IPS-18a (cell line): ENCODE results near the gene LPCAT1.

ENCODE experiments used
- H3K27ac ChIP-seq: one replicate; pipeline ENCODE4 v1.5.1; 2013; ENCODE audit warnings: low read length
- H3K27me3 ChIP-seq: one replicate; pipeline ENCODE4 v1.6.1; 2013; ENCODE audit warnings: mild to moderate bottlenecking, low read length; ENCODE audit not compliant: control insufficient read depth, insufficient read depth
- H3K36me3 ChIP-seq: one replicate; pipeline ENCODE4 v1.6.1; 2013; ENCODE audit warnings: low read depth, low read length; ENCODE audit not compliant: control insufficient read depth
- H3K4me1 ChIP-seq: one replicate; pipeline ENCODE4 v1.6.1; 2013; ENCODE audit warnings: low read depth, low read length; ENCODE audit not compliant: control insufficient read depth
- H3K4me3 ChIP-seq: one replicate; pipeline ENCODE4 v1.5.1; 2013; ENCODE audit warnings: low read length
- H3K9ac ChIP-seq: one replicate; pipeline ENCODE4 v1.6.1; 2013; ENCODE audit warnings: mild to moderate bottlenecking, low read length, moderate library complexity
- H3K9me3 ChIP-seq: one replicate; pipeline ENCODE4 v1.6.1; 2013; ENCODE audit warnings: low read depth, low read length; ENCODE audit not compliant: control insufficient read depth

Gene LPCAT1

GRCh38 chr5:1443171-1443570 is 80.6 kb downstream of the LPCAT1 start:
- no peaks in the 10 kb centered on the region for H3K9me3 ChIP-seq
- H3K27ac ChIP-seq: no peak overlapping the region
- H3K36me3 ChIP-seq: no peaks in the 10 kb centered on the region
- H3K4me3 ChIP-seq: no peak overlapping the region
- H3K27me3 ChIP-seq: peaks cover 71% of the 10 kb centered on the region
- H3K9ac ChIP-seq: no peak overlapping the region
- no peaks in the 10 kb centered on the region for H3K4me1 ChIP-seq

GRCh38 chr5:1442222-1443145 is 81.3 kb downstream of the LPCAT1 start:
- Histone ChIP-seq H3K4me3 (no peak overlapping the region), H3K27ac (no peak overlapping the region), H3K9me3 (no peaks in the 10 kb centered on the region)

DNA sequence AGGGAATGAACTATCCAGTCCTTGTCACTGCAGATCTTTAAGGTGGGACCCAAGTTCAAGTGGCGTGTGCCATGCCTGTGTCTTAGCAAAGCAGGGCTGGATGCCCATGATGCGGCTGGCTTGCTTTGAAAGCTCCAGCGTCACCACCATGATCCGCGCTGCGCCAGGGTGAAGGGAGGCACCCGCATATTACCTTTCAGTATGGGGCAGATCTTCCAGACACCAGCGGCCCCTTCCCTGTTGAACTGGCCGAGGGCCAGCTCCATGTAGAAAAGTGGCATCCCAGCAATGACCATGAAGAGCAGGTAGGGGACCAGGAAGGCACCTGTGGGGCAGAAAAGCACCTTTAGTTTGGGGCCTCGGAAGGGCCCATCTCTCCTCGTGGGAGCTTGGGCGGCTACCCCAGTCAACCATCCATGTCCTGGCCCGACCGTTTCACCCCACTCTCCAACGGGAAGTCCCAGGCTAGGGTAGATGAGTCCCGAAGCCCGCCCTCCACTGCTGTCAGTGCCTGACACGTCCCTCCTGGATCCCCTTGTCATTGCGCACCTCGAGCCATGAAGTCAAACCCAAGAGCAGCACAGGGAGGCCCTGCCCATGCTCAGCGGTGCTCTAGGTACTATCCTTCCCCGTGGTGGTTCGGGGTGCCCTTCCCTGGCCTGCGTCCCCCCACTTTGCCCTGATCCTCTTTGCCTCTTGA is 82.4 kb downstream of the LPCAT1 start:
- H3K27ac ChIP-seq: no peak overlapping the region
- peaks cover 53% of the 10 kb centered on the region for H3K27me3 ChIP-seq
- H3K4me1 ChIP-seq: no peaks in the 10 kb centered on the region
- no peaks in the 10 kb centered on the region for H3K36me3 ChIP-seq
- H3K9ac ChIP-seq: no peak overlapping the region
- H3K4me3 ChIP-seq: no peak overlapping the region
- no peaks in the 10 kb centered on the region for H3K9me3 ChIP-seq

More at GRCh38 chr5:1442222-1443145, 81.3 kb downstream of the LPCAT1 start:
- Histone ChIP-seq H3K9ac (no peak overlapping the region), H3K4me1 (no peaks in the 10 kb centered on the region), H3K27me3 (peaks cover 65% of the 10 kb centered on the region), H3K36me3 (no peaks in the 10 kb centered on the region)

DNA sequence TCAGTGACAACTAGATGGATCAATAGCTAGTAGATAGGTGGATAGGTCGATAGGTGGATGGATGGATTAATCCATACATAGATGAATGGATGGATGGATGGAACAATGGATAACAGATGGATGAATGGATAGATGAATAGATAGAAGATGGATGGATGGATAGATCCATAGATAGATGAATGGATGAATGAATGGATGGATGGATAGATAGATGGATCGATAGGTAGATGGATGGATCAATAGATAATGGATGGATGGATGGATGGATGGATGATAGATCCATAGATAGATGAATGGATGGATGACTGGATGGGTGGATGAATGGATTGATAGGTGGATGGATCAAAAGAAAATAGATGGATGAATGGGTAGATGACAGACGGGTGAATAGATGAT is 83.7 kb downstream of the LPCAT1 start:
- Histone ChIP-seq H3K36me3 (no peaks in the 10 kb centered on the region), H3K27ac (no peak overlapping the region), H3K27me3 (peaks cover 41% of the 10 kb centered on the region)

GRCh38 chr5:1439388-1440097 is 84.2 kb downstream of the LPCAT1 start:
- no peaks in the 10 kb centered on the region for H3K9me3 ChIP-seq
- no peak overlapping the region for H3K9ac ChIP-seq
- H3K27ac ChIP-seq: no peak overlapping the region
- no peaks in the 10 kb centered on the region for H3K36me3 ChIP-seq
- no peaks in the 10 kb centered on the region for H3K4me1 ChIP-seq
- H3K4me3 ChIP-seq: no peak overlapping the region
- peaks cover 36% of the 10 kb centered on the region for H3K27me3 ChIP-seq

More for the DNA sequence above, 83.7 kb downstream of the LPCAT1 start:
- Histone ChIP-seq H3K9ac (no peak overlapping the region), H3K4me3 (no peak overlapping the region), H3K4me1 (no peaks in the 10 kb centered on the region), H3K9me3 (no peaks in the 10 kb centered on the region)

DNA sequence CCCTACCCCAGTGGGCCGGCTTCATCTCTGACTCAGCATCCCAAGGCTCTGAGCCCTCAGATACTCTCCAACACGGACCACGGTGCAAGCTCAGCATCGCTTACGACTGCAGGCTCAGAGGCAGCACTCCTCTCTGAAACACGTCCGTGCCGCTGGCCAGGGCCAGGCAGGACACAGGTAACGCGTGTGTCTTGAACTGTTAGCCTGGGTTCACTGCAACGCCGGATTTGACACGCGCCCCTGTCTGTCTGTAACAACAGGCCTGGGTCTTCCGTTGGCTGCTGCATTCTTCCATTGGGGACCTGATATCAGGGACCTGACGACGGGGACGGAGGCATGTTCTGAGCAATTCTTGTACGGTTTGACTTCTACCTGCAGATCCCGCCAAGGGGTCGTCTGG is 84.9 kb downstream of the LPCAT1 start:
- no peak overlapping the region for H3K27ac ChIP-seq
- no peaks in the 10 kb centered on the region for H3K4me1 ChIP-seq
- peaks cover 29% of the 10 kb centered on the region for H3K27me3 ChIP-seq
- H3K9me3 ChIP-seq: no peaks in the 10 kb centered on the region
- no peak overlapping the region for H3K9ac ChIP-seq
- H3K4me3 ChIP-seq: no peak overlapping the region
- H3K36me3 ChIP-seq: no peaks in the 10 kb centered on the region

GRCh38 chr5:1437876-1438559 is 85.7 kb downstream of the LPCAT1 start:
- H3K4me3 ChIP-seq: no peak overlapping the region
- peaks cover 20% of the 10 kb centered on the region for H3K27me3 ChIP-seq
- H3K27ac ChIP-seq: no peak overlapping the region
- H3K36me3 ChIP-seq: no peaks in the 10 kb centered on the region
- no peak overlapping the region for H3K9ac ChIP-seq
- no peaks in the 10 kb centered on the region for H3K4me1 ChIP-seq
- no peaks in the 10 kb centered on the region for H3K9me3 ChIP-seq

DNA sequence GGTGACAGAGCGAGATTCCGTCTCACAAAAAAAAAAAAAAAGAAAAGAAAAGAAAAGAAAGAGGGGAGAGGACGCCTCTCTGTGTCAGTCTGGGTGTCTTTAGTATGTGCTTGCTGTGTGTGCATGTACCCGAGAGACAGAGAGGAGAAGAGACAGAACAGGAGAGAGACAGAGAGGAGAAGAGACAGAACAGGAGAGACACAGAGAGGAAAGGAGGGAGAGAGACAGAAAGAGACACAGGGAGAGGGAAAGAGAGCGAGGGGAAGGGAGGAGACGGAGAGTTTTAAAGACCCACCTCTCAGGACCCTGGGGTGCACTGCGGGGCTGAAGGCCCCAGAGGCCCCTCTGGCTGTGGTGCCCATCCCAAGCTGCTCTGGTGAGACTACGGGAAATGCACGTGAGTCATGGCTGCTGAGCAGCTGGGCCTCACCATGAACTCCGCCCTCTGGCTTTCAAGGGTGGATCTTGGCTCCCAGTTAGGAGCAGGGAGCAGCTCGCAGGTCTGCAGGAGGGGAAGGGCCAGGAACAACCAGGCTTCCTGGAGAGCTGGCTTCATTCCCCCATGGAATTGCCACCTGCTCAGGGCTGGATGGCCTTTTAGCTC is 86.4 kb downstream of the LPCAT1 start:
- no peak overlapping the region for H3K27ac ChIP-seq
- H3K4me1 ChIP-seq: no peaks in the 10 kb centered on the region
- H3K4me3 ChIP-seq: no peak overlapping the region
- no peaks in the 10 kb centered on the region for H3K36me3 ChIP-seq
- no peak overlapping the region for H3K9ac ChIP-seq
- no peaks in the 10 kb centered on the region for H3K9me3 ChIP-seq
- peaks cover 14% of the 10 kb centered on the region for H3K27me3 ChIP-seq

DNA sequence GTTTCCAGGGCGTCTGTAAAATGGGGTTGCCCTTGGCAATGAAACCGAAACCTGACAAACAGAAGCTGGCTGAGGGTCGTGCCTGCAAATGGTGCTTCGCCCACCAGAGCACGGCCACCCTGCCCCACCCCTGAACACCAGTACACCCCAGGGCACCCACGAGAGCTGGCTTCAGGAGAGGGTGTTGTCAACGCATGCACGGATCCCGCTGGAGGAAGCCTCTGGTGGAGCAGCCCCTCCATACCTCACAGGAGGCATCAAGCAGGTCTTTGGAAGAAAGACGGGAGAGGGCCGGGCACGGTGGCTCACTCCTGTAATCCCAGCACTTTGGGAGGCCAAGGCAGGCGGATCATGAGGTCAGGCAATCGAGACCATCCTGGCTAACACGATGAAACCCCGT is 87.1 kb downstream of the LPCAT1 start:
- no peak overlapping the region for H3K9ac ChIP-seq
- H3K36me3 ChIP-seq: no peaks in the 10 kb centered on the region
- H3K9me3 ChIP-seq: no peaks in the 10 kb centered on the region
- no peaks in the 10 kb centered on the region for H3K4me1 ChIP-seq
- H3K27ac ChIP-seq: no peak overlapping the region
- no peak overlapping the region for H3K4me3 ChIP-seq
- peaks cover 7% of the 10 kb centered on the region for H3K27me3 ChIP-seq

- Histone ChIP-seq H3K4me3 (no peak overlapping the region), H3K36me3 (no peaks in the 10 kb centered on the region), H3K9me3 (no peaks in the 10 kb centered on the region), H3K9ac (no peak overlapping the region), H3K4me1 (no peaks in the 10 kb centered on the region), H3K27me3 (peaks cover 6% of the 10 kb centered on the region), H3K27ac (no peak overlapping the region)
Observed at GRCh38 chr5:1436036-1436435, 87.7 kb downstream of the LPCAT1 start.

GRCh38 chr5:1435369-1435768 is 88.4 kb downstream of the LPCAT1 start:
- Histone ChIP-seq H3K27ac (no peak overlapping the region), H3K36me3 (no peaks in the 10 kb centered on the region), H3K4me3 (no peak overlapping the region), H3K9ac (no peak overlapping the region), H3K4me1 (no peaks in the 10 kb centered on the region), H3K27me3 (peaks cover under 1% of the 10 kb centered on the region), H3K9me3 (no peaks in the 10 kb centered on the region)
